HEK293 (cell line): ENCODE measurements around the gene TMOD4.

Experiments
- CTCF ChIA-PET: fragments of 350-600 bp; formaldehyde crosslinking; extraction: SDS; loops from one replicate; lab custom pipeline; 2021; ENCODE audit warnings: antibody characterized with exemption; lab: Yijun Ruan, JAX
- POLR2A ChIA-PET: fragments of 300-600 bp; formaldehyde crosslinking; extraction: SDS; loops from one replicate; lab custom pipeline; 2020; ENCODE audit warnings: antibody characterized with exemption, inconsistent platforms; lab: Yijun Ruan, JAX
- H3K27ac ChIP-seq: fragments of 200-500 bp; sonication (Bioruptor generic); 2 replicates; pipeline ENCODE4 v1.5.1; 2014; ENCODE audit warnings: low read depth, low read length, control low read depth, inconsistent platforms; ENCODE audit errors: extremely low read depth
- H3K36me3 ChIP-seq, 2 experiments: fragments of 200-500 bp in 1 of 2; sonication (Bioruptor generic) in 1 of 2; 1 replicate in 1 of 2; 2 replicates in 1 of 2; pipeline ENCODE4 v1.5.1; 2014 to 2017; ENCODE audit warnings: inconsistent platforms in 2 of 2, low read length in 2 of 2; ENCODE audit not compliant: control insufficient read depth in 2 of 2, insufficient read depth in 1 of 2
- H3K4me1 ChIP-seq: fragments of 200-500 bp; sonication (Bioruptor generic); 2 replicates; pipeline ENCODE4 v1.5.1; 2014; ENCODE audit warnings: mild to moderate bottlenecking, low read length, inconsistent platforms; ENCODE audit not compliant: control insufficient read depth, insufficient read depth
- H3K4me3 ChIP-seq: 2 replicates; pipeline ENCODE4 v1.5.1; 2011; ENCODE audit warnings: low read depth, mild to moderate bottlenecking, control low read depth, low read length, moderate library complexity
- H3K9me3 ChIP-seq: fragments of 200-500 bp; sonication (Bioruptor generic); 2 replicates; pipeline ENCODE4 v1.5.1; 2014; ENCODE audit warnings: low read depth, low read length, inconsistent platforms; ENCODE audit not compliant: control insufficient read depth, insufficient read depth
- BCL11B ChIP-seq: fragments of 450-650 bp; formaldehyde crosslinking; IDR thresholded peaks from 2 replicates; pipeline ENCODE4 v1.5.1; 2016; ENCODE audit warnings: low read depth, missing biosample characterization, missing genetic modification characterization
- KLF10 ChIP-seq: fragments of 450-650 bp; IDR thresholded peaks from 2 replicates; pipeline ENCODE4 v1.5.1; 2018; ENCODE audit warnings: missing biosample characterization, mild to moderate bottlenecking, missing genetic modification characterization
- OSR2 ChIP-seq: fragments of 450-650 bp; formaldehyde crosslinking; IDR thresholded peaks from 2 replicates; pipeline ENCODE4 v1.5.1; 2016; ENCODE audit warnings: missing biosample characterization, missing genetic modification characterization
- ZBTB8A ChIP-seq: fragments of 450-650 bp; formaldehyde crosslinking; IDR thresholded peaks from 2 replicates; pipeline ENCODE4 v1.5.1; 2016; ENCODE audit warnings: missing biosample characterization, missing genetic modification characterization
- ZNF114 ChIP-seq: fragments of 450-650 bp; formaldehyde crosslinking; IDR thresholded peaks from 2 replicates; pipeline ENCODE4 v1.5.0; 2017; ENCODE audit warnings: missing biosample characterization, missing genetic modification characterization
- ZNF133 ChIP-seq: fragments of 450-650 bp; formaldehyde crosslinking; IDR thresholded peaks from 2 replicates; pipeline ENCODE4 v1.5.1; 2016; ENCODE audit warnings: missing biosample characterization, missing genetic modification characterization
- ZNF169 ChIP-seq: fragments of 450-650 bp; formaldehyde crosslinking; IDR thresholded peaks from 2 replicates; pipeline ENCODE4 v1.5.1; 2016; ENCODE audit warnings: missing biosample characterization, missing genetic modification characterization
- ZNF433 ChIP-seq: fragments of 450-650 bp; formaldehyde crosslinking; IDR thresholded peaks from 2 replicates; pipeline ENCODE4 v1.5.1; 2016; ENCODE audit warnings: missing biosample characterization, missing genetic modification characterization, low read depth
- ZNF473 ChIP-seq: fragments of 450-650 bp; formaldehyde crosslinking; IDR thresholded peaks from 2 replicates; pipeline ENCODE4 v1.5.1; 2017; ENCODE audit warnings: missing biosample characterization, missing genetic modification characterization
- ZNF677 ChIP-seq: fragments of 450-650 bp; IDR thresholded peaks from 2 replicates; pipeline ENCODE4 v1.5.0; 2018; ENCODE audit warnings: missing biosample characterization, mild to moderate bottlenecking, missing genetic modification characterization, moderate library complexity
- ZNF792 ChIP-seq: fragments of 450-650 bp; formaldehyde crosslinking; IDR thresholded peaks from 2 replicates; pipeline ENCODE4 v1.5.1; 2016; ENCODE audit warnings: missing biosample characterization, missing genetic modification characterization
- TF ChIP-seq, protein P1 (sequence below): fragments of 450-650 bp; formaldehyde crosslinking; IDR thresholded peaks from 2 replicates; pipeline ENCODE4 v1.5.1; 2016; ENCODE audit warnings: missing biosample characterization, missing genetic modification characterization
- TF ChIP-seq, protein P2 (sequence below): fragments of 450-650 bp; formaldehyde crosslinking; IDR thresholded peaks from 2 replicates; pipeline ENCODE4 v1.5.1; 2016; ENCODE audit warnings: missing biosample characterization, missing genetic modification characterization
- TF ChIP-seq, protein P3 (sequence below): fragments of 450-650 bp; formaldehyde crosslinking; IDR thresholded peaks from 2 replicates; pipeline ENCODE4 v1.5.1; 2016; ENCODE audit warnings: missing biosample characterization, missing genetic modification characterization, borderline replicate concordance
- TF ChIP-seq, protein P4 (sequence below): fragments of 450-650 bp; formaldehyde crosslinking; IDR thresholded peaks from 2 replicates; pipeline ENCODE4 v1.5.1; 2016; ENCODE audit warnings: missing biosample characterization, missing genetic modification characterization
- TF ChIP-seq, protein P5 (sequence below): fragments of 450-650 bp; formaldehyde crosslinking; IDR thresholded peaks from 2 replicates; pipeline ENCODE4 v1.5.1; 2017; ENCODE audit warnings: missing biosample characterization, mild to moderate bottlenecking, missing genetic modification characterization, moderate library complexity
- TF ChIP-seq, protein P6 (sequence below): fragments of 450-650 bp; formaldehyde crosslinking; IDR thresholded peaks from 2 replicates; pipeline ENCODE4 v1.5.1; 2017; ENCODE audit warnings: missing biosample characterization, missing genetic modification characterization
- TF ChIP-seq, protein P7 (sequence below): fragments of 450-650 bp; formaldehyde crosslinking; IDR thresholded peaks from 2 replicates; pipeline ENCODE4 v1.5.1; 2016; ENCODE audit warnings: missing biosample characterization, missing genetic modification characterization

TMOD4 gene

DNA sequence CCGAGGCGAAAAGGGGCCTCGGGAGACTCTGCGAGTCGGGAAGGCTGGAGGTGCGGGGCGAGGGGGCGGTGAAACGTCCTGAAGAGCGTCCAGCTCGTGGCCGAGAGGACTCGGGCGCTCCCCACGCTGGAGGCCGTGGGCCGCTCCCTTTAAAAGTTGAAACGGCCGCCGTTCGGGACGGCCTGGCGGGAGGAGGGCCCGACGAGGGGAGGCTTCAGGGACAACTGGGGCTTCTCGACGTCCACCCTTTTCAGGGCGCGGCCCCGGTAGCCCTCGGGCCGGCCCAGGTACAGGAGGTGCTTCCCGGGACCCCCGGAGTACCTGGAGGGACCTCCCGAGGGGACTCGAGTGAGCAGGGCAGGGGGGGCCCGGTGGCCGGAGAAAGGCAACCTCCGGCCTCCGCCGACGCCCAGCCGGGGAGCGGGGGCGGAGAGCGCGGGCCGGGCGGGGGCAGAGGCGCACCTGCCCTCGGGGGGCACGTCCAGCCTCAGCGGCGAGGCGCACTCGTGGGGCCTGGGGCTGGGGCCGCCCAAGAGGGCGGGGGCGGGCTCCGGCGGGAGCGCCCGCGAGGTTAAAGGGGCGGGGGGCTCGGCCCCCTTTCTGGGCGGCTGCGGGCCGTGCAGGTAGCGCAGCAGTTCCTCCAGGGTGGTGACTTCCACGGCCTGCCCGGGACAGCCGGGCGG is 43.3 kb downstream of the TMOD4 start (continued):
- TF ChIP-seq ZNF677 (tag by site-specific recombination) = no peak

DNA sequence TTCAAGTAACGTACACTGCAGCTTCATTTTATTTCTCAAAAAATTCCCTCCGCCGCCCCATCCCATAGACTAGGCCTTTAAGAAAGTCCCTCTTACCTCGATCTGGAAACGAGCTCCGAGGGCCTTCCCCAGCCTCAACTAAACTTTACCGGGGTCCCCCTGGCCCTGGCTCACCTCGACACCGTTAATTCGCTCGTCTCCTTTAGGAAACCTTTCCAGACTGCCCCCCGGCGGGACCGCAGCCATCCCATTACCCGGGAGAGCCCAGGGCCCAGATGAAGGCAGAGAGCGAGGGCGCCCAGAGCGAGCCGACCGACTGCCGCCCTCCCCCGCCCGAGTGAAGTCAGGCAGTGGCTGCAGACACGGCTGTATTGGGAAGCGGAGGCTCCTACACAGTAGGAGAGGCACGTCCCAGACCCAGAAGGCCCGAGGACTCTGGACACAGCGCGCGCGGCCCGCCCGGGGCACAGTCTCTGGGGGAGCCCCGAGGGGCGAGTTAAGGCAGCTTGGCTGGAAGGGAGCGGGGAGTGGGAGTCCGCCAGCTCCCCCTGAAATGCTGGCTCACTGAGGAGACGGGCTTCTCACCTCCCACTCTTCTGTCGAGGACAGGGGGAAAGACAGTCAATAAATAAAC is 44.0 kb downstream of the TMOD4 start:
- Histone ChIP-seq H3K27ac (no peak overlapping the region), H3K4me1 (no peaks in the 10 kb centered on the region), H3K36me3 (peaks cover 0 to 41% of the 10 kb centered on the region in 2 experiments; a peak in 1 of 3 replicates), H3K9me3 (no peaks in the 10 kb centered on the region), H3K4me3 (no peak overlapping the region)
- ChIA-PET CTCF (interaction anchor here (1.1 kb wide), 1 partner anchor 69 kb away, joined by 3 read pairs; no protein-coding TSS in a partner anchor), POLR2A (no interaction called here)
- TF ChIP-seq, protein P1, sequence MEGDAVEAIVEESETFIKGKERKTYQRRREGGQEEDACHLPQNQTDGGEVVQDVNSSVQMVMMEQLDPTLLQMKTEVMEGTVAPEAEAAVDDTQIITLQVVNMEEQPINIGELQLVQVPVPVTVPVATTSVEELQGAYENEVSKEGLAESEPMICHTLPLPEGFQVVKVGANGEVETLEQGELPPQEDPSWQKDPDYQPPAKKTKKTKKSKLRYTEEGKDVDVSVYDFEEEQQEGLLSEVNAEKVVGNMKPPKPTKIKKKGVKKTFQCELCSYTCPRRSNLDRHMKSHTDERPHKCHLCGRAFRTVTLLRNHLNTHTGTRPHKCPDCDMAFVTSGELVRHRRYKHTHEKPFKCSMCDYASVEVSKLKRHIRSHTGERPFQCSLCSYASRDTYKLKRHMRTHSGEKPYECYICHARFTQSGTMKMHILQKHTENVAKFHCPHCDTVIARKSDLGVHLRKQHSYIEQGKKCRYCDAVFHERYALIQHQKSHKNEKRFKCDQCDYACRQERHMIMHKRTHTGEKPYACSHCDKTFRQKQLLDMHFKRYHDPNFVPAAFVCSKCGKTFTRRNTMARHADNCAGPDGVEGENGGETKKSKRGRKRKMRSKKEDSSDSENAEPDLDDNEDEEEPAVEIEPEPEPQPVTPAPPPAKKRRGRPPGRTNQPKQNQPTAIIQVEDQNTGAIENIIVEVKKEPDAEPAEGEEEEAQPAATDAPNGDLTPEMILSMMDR (tag by site-specific recombination) = no peak
- TF ChIP-seq ZNF169 (no peak), KLF10 (no peak), BCL11B (no peak), ZNF114 (tag by site-specific recombination) (no peak), ZNF133 (tag by site-specific recombination) (no peak), OSR2 (tag by site-specific recombination) (no peak), ZBTB8A (tag by site-specific recombination) (no peak), ZNF792 (tag by site-specific recombination) (no peak), ZNF433 (tag by site-specific recombination) (no peak), ZNF473 (tag by site-specific recombination) (no peak)
- TF ChIP-seq, protein P2, sequence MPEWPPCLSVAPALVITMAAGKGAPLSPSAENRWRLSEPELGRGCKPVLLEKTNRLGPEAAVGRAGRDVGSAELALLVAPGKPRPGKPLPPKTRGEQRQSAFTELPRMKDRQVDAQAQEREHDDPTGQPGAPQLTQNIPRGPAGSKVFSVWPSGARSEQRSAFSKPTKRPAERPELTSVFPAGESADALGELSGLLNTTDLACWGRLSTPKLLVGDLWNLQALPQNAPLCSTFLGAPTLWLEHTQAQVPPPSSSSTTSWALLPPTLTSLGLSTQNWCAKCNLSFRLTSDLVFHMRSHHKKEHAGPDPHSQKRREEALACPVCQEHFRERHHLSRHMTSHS (tag by site-specific recombination) = no peak
- TF ChIP-seq, protein P3, sequence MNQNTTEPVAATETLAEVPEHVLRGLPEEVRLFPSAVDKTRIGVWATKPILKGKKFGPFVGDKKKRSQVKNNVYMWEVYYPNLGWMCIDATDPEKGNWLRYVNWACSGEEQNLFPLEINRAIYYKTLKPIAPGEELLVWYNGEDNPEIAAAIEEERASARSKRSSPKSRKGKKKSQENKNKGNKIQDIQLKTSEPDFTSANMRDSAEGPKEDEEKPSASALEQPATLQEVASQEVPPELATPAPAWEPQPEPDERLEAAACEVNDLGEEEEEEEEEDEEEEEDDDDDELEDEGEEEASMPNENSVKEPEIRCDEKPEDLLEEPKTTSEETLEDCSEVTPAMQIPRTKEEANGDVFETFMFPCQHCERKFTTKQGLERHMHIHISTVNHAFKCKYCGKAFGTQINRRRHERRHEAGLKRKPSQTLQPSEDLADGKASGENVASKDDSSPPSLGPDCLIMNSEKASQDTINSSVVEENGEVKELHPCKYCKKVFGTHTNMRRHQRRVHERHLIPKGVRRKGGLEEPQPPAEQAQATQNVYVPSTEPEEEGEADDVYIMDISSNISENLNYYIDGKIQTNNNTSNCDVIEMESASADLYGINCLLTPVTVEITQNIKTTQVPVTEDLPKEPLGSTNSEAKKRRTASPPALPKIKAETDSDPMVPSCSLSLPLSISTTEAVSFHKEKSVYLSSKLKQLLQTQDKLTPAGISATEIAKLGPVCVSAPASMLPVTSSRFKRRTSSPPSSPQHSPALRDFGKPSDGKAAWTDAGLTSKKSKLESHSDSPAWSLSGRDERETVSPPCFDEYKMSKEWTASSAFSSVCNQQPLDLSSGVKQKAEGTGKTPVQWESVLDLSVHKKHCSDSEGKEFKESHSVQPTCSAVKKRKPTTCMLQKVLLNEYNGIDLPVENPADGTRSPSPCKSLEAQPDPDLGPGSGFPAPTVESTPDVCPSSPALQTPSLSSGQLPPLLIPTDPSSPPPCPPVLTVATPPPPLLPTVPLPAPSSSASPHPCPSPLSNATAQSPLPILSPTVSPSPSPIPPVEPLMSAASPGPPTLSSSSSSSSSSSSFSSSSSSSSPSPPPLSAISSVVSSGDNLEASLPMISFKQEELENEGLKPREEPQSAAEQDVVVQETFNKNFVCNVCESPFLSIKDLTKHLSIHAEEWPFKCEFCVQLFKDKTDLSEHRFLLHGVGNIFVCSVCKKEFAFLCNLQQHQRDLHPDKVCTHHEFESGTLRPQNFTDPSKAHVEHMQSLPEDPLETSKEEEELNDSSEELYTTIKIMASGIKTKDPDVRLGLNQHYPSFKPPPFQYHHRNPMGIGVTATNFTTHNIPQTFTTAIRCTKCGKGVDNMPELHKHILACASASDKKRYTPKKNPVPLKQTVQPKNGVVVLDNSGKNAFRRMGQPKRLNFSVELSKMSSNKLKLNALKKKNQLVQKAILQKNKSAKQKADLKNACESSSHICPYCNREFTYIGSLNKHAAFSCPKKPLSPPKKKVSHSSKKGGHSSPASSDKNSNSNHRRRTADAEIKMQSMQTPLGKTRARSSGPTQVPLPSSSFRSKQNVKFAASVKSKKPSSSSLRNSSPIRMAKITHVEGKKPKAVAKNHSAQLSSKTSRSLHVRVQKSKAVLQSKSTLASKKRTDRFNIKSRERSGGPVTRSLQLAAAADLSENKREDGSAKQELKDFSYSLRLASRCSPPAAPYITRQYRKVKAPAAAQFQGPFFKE = no peak
- TF ChIP-seq, protein P4, sequence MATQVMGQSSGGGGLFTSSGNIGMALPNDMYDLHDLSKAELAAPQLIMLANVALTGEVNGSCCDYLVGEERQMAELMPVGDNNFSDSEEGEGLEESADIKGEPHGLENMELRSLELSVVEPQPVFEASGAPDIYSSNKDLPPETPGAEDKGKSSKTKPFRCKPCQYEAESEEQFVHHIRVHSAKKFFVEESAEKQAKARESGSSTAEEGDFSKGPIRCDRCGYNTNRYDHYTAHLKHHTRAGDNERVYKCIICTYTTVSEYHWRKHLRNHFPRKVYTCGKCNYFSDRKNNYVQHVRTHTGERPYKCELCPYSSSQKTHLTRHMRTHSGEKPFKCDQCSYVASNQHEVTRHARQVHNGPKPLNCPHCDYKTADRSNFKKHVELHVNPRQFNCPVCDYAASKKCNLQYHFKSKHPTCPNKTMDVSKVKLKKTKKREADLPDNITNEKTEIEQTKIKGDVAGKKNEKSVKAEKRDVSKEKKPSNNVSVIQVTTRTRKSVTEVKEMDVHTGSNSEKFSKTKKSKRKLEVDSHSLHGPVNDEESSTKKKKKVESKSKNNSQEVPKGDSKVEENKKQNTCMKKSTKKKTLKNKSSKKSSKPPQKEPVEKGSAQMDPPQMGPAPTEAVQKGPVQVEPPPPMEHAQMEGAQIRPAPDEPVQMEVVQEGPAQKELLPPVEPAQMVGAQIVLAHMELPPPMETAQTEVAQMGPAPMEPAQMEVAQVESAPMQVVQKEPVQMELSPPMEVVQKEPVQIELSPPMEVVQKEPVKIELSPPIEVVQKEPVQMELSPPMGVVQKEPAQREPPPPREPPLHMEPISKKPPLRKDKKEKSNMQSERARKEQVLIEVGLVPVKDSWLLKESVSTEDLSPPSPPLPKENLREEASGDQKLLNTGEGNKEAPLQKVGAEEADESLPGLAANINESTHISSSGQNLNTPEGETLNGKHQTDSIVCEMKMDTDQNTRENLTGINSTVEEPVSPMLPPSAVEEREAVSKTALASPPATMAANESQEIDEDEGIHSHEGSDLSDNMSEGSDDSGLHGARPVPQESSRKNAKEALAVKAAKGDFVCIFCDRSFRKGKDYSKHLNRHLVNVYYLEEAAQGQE (tag by site-specific recombination) = no peak
- TF ChIP-seq, protein P5, sequence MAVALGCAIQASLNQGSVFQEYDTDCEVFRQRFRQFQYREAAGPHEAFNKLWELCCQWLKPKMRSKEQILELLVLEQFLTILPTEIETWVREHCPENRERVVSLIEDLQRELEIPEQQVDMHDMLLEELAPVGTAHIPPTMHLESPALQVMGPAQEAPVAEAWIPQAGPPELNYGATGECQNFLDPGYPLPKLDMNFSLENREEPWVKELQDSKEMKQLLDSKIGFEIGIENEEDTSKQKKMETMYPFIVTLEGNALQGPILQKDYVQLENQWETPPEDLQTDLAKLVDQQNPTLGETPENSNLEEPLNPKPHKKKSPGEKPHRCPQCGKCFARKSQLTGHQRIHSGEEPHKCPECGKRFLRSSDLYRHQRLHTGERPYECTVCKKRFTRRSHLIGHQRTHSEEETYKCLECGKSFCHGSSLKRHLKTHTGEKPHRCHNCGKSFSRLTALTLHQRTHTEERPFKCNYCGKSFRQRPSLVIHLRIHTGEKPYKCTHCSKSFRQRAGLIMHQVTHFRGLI = no peak
- TF ChIP-seq, protein P6, sequence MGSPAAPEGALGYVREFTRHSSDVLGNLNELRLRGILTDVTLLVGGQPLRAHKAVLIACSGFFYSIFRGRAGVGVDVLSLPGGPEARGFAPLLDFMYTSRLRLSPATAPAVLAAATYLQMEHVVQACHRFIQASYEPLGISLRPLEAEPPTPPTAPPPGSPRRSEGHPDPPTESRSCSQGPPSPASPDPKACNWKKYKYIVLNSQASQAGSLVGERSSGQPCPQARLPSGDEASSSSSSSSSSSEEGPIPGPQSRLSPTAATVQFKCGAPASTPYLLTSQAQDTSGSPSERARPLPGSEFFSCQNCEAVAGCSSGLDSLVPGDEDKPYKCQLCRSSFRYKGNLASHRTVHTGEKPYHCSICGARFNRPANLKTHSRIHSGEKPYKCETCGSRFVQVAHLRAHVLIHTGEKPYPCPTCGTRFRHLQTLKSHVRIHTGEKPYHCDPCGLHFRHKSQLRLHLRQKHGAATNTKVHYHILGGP (tag by site-specific recombination) = no peak
- TF ChIP-seq, protein P7, sequence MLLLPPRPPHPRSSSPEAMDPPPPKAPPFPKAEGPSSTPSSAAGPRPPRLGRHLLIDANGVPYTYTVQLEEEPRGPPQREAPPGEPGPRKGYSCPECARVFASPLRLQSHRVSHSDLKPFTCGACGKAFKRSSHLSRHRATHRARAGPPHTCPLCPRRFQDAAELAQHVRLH (tag by site-specific recombination) = no peak
